Gastroesophageal sphincter (tissue), 4 donors: ENCODE results near the gene HELZ. TPM values are rescaled to one million over a fixed set of nuclear protein-coding genes. Genes with fewer than 3 reads are reported as not detected.

ENCODE experiments used
- ATAC-seq: fragments of 150-250 bp; one replicate; pipeline ENCODE4 v1.9.1; 2016; ENCODE audit warnings: mild to moderate bottlenecking, moderate library complexity
- H3K27ac ChIP-seq, 4 donors: fragments of 200-600 bp; sonication (generic) in 3 of 4; 1 replicate in 3 of 4; 2 replicates in 1 of 4; pipeline ENCODE4 v1.5.1; 2016 to 2019
- H3K27me3 ChIP-seq: fragments of 200-600 bp; sonication (generic); one replicate; pipeline ENCODE4 v1.5.1; 2019
- H3K36me3 ChIP-seq, 2 donors: fragments of 200-600 bp; sonication (generic); one replicate each; pipeline ENCODE4 v1.5.1; 2019; ENCODE audit warnings: control low read depth in 1 of 2
- H3K4me1 ChIP-seq, 3 donors: fragments of 200-600 bp; sonication (generic); 1 replicate in 2 of 3; 2 replicates in 1 of 3; pipeline ENCODE4 v1.5.1; 2016 to 2019; ENCODE audit warnings: control low read depth in 2 of 3
- H3K4me3 ChIP-seq, 2 donors: fragments of 200-600 bp; sonication (generic); one replicate each; pipeline ENCODE4 v1.5.1; 2019; ENCODE audit warnings: mild to moderate bottlenecking in 1 of 2, moderate library complexity in 1 of 2
- H3K9me3 ChIP-seq, 3 donors: fragments of 200-600 bp; sonication (generic); one replicate each; pipeline ENCODE4 v1.5.1; 2017 to 2019; ENCODE audit warnings: control low read depth in 2 of 3
- CTCF ChIP-seq, 4 experiments: fragments of 200-600 bp in 2 of 4; fragments of 450-650 bp in 2 of 4; sonication (generic) in 1 of 4; IDR thresholded peaks; one replicate each; pipeline ENCODE4 v1.5.1; 2017 to 2019; ENCODE audit warnings: antibody characterized with exemption in 4 of 4, mild to moderate bottlenecking in 2 of 4, moderate library complexity in 2 of 4
- EP300 ChIP-seq: sonication (generic); formaldehyde crosslinking; IDR thresholded peaks from one replicate; pipeline ENCODE4 v1.6.1; 2017; ENCODE audit warnings: antibody characterized with exemption, mild to moderate bottlenecking
- POLR2A ChIP-seq, 2 donors: fragments of 450-650 bp; IDR thresholded peaks; one replicate each; pipeline ENCODE4 v1.6.1; 2017; ENCODE audit warnings: antibody characterized with exemption in 2 of 2, mild to moderate bottlenecking in 2 of 2, moderate library complexity in 1 of 2
- POLR2AphosphoS5 ChIP-seq: sonication (generic); formaldehyde crosslinking; IDR thresholded peaks from one replicate; pipeline ENCODE4 v1.6.1; 2017; ENCODE audit warnings: antibody characterized with exemption
- WGBS, 2 donors: methylation state at CpG; one replicate each; pipeline ENCODE4 v1.1.5; 2018; ENCODE audit warnings: low coverage in 1 of 2; 5-methylcytosine and 5-hydroxymethylcytosine counted together
- total RNA-seq, 4 donors: library from RNA; depleted of rRNA; stranded (reverse); fragments of >200 nt; gene quantifications; one replicate each; pipeline ENCODE4 v1.1.0, GENCODE V29; 2016

The HELZ gene
- total RNA-seq, 4 donors from 2014 or later = 43.7 to 70.2 (median 58.3) TPM

GRCh38 chr17:67229109-67229955, 15.7 kb downstream of the HELZ start:
- H3K9me3 ChIP-seq = no peaks in the 10 kb centered on the region
- H3K4me1 ChIP-seq = peaks cover 0 to 25% (median 8%) of the 10 kb centered on the region in 3 donors
- H3K27ac ChIP-seq = no peak overlapping the region
- TF ChIP-seq POLR2A (IDR thresholded peaks at IDR 0.05) = no peak
- ATAC-seq = no peak
- H3K36me3 ChIP-seq = peaks cover 0 to 29% of the 10 kb centered on the region in 2 donors
- WGBS, 2 donors = 92 to 96% methylated on average over 5 of the region's 5 CpGs
- no peak overlapping the region for H3K4me3 ChIP-seq
- no peaks in the 10 kb centered on the region for H3K27me3 ChIP-seq

GRCh38 chr17:67227488-67227887, 17.5 kb downstream of the HELZ start:
- H3K27me3 ChIP-seq = no peaks in the 10 kb centered on the region
- H3K4me1 ChIP-seq = peaks cover 0 to 25% (median 8%) of the 10 kb centered on the region in 3 donors
- peak overlapping the region in 1 of 4 donors; percentile 30 for H3K27ac ChIP-seq
- H3K9me3 ChIP-seq = no peaks in the 10 kb centered on the region
- peak; percentile 53 for TF ChIP-seq POLR2AphosphoS5
- TF ChIP-seq CTCF (IDR thresholded peaks at IDR 0.05) = no peak
- no peak for TF ChIP-seq POLR2A (IDR thresholded peaks at IDR 0.05)
- no peak overlapping the region for H3K4me3 ChIP-seq
- peaks cover 0 to 13% of the 10 kb centered on the region in 2 donors for H3K36me3 ChIP-seq
- no peak for ATAC-seq

GRCh38 chr17:67225316-67225715, 19.7 kb downstream of the HELZ start:
- Histone ChIP-seq H3K36me3 (no peaks in the 10 kb centered on the region), H3K27me3 (no peaks in the 10 kb centered on the region), H3K27ac (no peak overlapping the region), H3K4me1 (peaks cover 0 to 40% (median 8%) of the 10 kb centered on the region in 3 donors), H3K4me3 (no peak overlapping the region), H3K9me3 (no peaks in the 10 kb centered on the region)
- WGBS, 2 donors = 79 to 85% methylated on average over 4 of the region's 4 CpGs
- no peak for TF ChIP-seq EP300
- no peak for ATAC-seq

- Histone ChIP-seq H3K36me3 (no peaks in the 10 kb centered on the region), H3K9me3 (no peaks in the 10 kb centered on the region), H3K27me3 (no peaks in the 10 kb centered on the region), H3K4me3 (no peak overlapping the region), H3K4me1 (peaks cover 0 to 46% (median 8%) of the 10 kb centered on the region in 3 donors), H3K27ac (no peak overlapping the region)
- TF ChIP-seq POLR2AphosphoS5 (no peak), CTCF (IDR thresholded peaks at IDR 0.05) (no peak), EP300 (no peak), POLR2A (IDR thresholded peaks at IDR 0.05) (no peak)
- no peak for ATAC-seq
- WGBS, 2 donors = 93 to 94% methylated on average over 9 of the region's 9 CpGs
These were observed 20.3 kb downstream of the HELZ start for GRCh38 chr17:67224736-67225135.

GRCh38 chr17:67223924-67224323, 21.1 kb downstream of the HELZ start:
- H3K4me1 ChIP-seq = peaks cover 0 to 50% (median 8%) of the 10 kb centered on the region in 3 donors
- H3K27me3 ChIP-seq = no peaks in the 10 kb centered on the region
- TF ChIP-seq EP300 (no peak), POLR2AphosphoS5 (no peak), POLR2A (IDR thresholded peaks at IDR 0.05) (no peak), CTCF (IDR thresholded peaks at IDR 0.05) (no peak)
- ATAC-seq = no peak
- no peaks in the 10 kb centered on the region for H3K36me3 ChIP-seq
- H3K9me3 ChIP-seq = no peaks in the 10 kb centered on the region
- H3K4me3 ChIP-seq = no peak overlapping the region
- no peak overlapping the region for H3K27ac ChIP-seq
- 90 to 93% methylated on average over 4 to 5 of the region's 6 CpGs for WGBS, 2 donors
